Measurements from ENCODE around the gene CD59. TPM values are rescaled to one million over a fixed set of nuclear protein-coding genes. Genes with fewer than 3 reads are reported as not detected.

Gene CD59
- total and polyA plus RNA-seq, 2 of the 13 experiments (the other 11 are each of a cell fraction or from before 2014, with no cell fraction given): 127 to 289 TPM

DNA sequence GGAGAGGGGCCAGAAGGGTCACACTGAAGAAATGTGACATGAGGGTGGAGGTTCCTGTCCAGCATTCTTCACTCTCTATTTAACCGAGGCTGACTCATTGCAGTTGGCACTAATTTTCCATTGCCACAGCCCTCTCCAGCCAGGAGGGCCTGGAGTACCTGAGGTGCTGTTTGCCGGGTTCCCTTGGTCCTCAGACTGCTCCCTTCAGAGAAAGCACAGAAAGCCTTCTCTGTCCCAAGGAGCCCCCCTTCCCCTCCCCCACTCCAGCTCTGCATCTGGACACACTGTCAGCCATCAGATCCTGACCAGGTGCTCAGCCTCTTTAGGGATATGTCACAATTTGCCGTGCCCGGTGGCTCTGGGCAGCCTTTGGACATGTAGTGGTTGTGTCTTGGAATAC lies 32.4 kb downstream of the CD59 start (continued):
- TF ChIP-seq KAT2B (IDR thresholded peaks at IDR 0.05; ENCODE audit: borderline replicate concordance, low read depth, low read length) (no peak), ZNF160 (CRISPR knock-in tag; IDR thresholded peaks at IDR 0.05) (no peak), NFATC3 (CRISPR knock-in tag; IDR thresholded peaks at IDR 0.05) (no peak)

DNA sequence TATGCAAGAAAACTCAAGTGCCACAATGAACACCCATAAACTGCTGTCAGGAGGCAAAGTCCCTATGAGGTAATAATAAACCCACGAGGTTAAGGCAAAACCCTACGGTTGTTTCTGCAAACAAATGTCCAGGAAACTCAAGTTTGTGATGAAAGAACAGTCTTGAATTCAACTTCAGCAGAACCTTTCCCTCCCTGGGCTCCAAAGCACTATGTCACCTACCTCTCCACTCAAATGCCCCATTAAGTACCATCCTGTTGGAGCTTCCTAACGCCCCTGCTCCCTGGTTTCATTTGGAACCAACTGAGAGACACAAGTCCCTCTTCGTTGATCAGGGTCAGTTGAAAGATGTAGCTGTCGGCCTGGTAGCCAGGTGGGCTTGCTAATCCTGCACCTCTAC lies 33.0 kb downstream of the CD59 start:
- no TSS peak for BruUV-seq (replicated peaks)
- no peak overlapping the region for H2AFZ ChIP-seq (ENCODE audit: low read length)
- no peak overlapping the region for H3K9ac ChIP-seq (ENCODE audit: insufficient read depth, low read depth, low read length)
- POLR2A ChIA-PET: interaction anchor here (2.4 to 4.2 kb wide), 2 partner anchors 13 to 33 kb away, joined by 9 to 81 read pairs; partner anchors contain the start of gene CD59
- no peaks in the 10 kb centered on the region for H3K79me2 ChIP-seq (ENCODE audit: insufficient read depth, low read length)
- H4K20me1 ChIP-seq (ENCODE audit: insufficient read depth, low read length): no peaks in the 10 kb centered on the region; the same call in 1 of the 2 replicates
- no peaks in the 10 kb centered on the region for H3K27me3 ChIP-seq (ENCODE audit: control insufficient read depth in 1 of 2, insufficient read depth in 2 of 2, low read length in 2 of 2)
- no peaks in the 10 kb centered on the region; a peak in 1 of 5 replicates for H3K36me3 ChIP-seq (replicated peaks in 1 of 2; ENCODE audit: control insufficient read depth in 1 of 2, insufficient read depth in 2 of 2, low read length in 2 of 2)
- DNase-seq (ENCODE audit: low spot score) (no peak), ATAC-seq (no peak), FAIRE-seq (peak; percentile 77)
- intact Hi-C loops (cut with micrococcal nuclease; ENCODE audit: unreplicated experiment) (no loop called here), in situ Hi-C loops (cut with HindIII; ENCODE audit: extremely low pct_ligation_motif_present, low pct_unique_long_range_greater_than_20kb) (no loop called here)
- peaks cover 83% of the 10 kb centered on the region for H3K4me1 ChIP-seq (ENCODE audit: insufficient read depth, low read length)
- H3K9me3 ChIP-seq (ENCODE audit: low read length): no peaks in the 10 kb centered on the region
- H3K27ac ChIP-seq (ENCODE audit: extremely low read length, insufficient read depth, low read length): peak overlapping the region; percentile 14
- H3K4me2 ChIP-seq (ENCODE audit: low read depth, low read length): peak overlapping the region; percentile 43
- 29% methylated on average over 5 of the region's 5 CpGs for WGBS (ENCODE audit: low lambda C conversion rate)
- CTCF ChIA-PET (ENCODE audit: low intra/inter-chr PET ratio, low total read pairs): no interaction called here
- H3K4me3 ChIP-seq (replicated peaks in 1 of 3; ENCODE audit: insufficient read depth in 1 of 3, low read depth in 2 of 3, low read length in 3 of 3): no peak overlapping the region
- TF ChIP-seq PCBP2 (optimal IDR thresholded peaks at IDR 0.05; ENCODE audit: low read depth, low read length, poor library complexity, severe bottlenecking) (no peak), ATF1 (CRISPR knock-in tag; IDR thresholded peaks at IDR 0.05) (0 out of 2 replicates have a peak, but pooled peaks have one; percentile 15), SNAPC2 (CRISPR knock-in tag; IDR thresholded peaks at IDR 0.05) (no peak), ZNF33A (CRISPR knock-in tag; IDR thresholded peaks at IDR 0.05; ENCODE audit: borderline replicate concordance) (no peak), HNF4A (CRISPR knock-in tag; IDR thresholded peaks at IDR 0.05) (peak; percentile 61; the same call in 1 of the 2 replicates)
- TF ChIP-seq, protein P1, sequence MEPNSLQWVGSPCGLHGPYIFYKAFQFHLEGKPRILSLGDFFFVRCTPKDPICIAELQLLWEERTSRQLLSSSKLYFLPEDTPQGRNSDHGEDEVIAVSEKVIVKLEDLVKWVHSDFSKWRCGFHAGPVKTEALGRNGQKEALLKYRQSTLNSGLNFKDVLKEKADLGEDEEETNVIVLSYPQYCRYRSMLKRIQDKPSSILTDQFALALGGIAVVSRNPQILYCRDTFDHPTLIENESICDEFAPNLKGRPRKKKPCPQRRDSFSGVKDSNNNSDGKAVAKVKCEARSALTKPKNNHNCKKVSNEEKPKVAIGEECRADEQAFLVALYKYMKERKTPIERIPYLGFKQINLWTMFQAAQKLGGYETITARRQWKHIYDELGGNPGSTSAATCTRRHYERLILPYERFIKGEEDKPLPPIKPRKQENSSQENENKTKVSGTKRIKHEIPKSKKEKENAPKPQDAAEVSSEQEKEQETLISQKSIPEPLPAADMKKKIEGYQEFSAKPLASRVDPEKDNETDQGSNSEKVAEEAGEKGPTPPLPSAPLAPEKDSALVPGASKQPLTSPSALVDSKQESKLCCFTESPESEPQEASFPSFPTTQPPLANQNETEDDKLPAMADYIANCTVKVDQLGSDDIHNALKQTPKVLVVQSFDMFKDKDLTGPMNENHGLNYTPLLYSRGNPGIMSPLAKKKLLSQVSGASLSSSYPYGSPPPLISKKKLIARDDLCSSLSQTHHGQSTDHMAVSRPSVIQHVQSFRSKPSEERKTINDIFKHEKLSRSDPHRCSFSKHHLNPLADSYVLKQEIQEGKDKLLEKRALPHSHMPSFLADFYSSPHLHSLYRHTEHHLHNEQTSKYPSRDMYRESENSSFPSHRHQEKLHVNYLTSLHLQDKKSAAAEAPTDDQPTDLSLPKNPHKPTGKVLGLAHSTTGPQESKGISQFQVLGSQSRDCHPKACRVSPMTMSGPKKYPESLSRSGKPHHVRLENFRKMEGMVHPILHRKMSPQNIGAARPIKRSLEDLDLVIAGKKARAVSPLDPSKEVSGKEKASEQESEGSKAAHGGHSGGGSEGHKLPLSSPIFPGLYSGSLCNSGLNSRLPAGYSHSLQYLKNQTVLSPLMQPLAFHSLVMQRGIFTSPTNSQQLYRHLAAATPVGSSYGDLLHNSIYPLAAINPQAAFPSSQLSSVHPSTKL (CRISPR knock-in tag; IDR thresholded peaks at IDR 0.05): peak; percentile 35; the same call in 1 of the 2 replicates
- TF ChIP-seq, protein P2, sequence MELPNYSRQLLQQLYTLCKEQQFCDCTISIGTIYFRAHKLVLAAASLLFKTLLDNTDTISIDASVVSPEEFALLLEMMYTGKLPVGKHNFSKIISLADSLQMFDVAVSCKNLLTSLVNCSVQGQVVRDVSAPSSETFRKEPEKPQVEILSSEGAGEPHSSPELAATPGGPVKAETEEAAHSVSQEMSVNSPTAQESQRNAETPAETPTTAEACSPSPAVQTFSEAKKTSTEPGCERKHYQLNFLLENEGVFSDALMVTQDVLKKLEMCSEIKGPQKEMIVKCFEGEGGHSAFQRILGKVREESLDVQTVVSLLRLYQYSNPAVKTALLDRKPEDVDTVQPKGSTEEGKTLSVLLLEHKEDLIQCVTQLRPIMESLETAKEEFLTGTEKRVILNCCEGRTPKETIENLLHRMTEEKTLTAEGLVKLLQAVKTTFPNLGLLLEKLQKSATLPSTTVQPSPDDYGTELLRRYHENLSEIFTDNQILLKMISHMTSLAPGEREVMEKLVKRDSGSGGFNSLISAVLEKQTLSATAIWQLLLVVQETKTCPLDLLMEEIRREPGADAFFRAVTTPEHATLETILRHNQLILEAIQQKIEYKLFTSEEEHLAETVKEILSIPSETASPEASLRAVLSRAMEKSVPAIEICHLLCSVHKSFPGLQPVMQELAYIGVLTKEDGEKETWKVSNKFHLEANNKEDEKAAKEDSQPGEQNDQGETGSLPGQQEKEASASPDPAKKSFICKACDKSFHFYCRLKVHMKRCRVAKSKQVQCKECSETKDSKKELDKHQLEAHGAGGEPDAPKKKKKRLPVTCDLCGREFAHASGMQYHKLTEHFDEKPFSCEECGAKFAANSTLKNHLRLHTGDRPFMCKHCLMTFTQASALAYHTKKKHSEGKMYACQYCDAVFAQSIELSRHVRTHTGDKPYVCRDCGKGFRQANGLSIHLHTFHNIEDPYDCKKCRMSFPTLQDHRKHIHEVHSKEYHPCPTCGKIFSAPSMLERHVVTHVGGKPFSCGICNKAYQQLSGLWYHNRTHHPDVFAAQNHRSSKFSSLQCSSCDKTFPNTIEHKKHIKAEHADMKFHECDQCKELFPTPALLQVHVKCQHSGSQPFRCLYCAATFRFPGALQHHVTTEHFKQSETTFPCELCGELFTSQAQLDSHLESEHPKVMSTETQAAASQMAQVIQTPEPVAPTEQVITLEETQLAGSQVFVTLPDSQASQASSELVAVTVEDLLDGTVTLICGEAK (IDR thresholded peaks at IDR 0.05): no peak
- TF ChIP-seq, protein P2 (CRISPR knock-in tag; IDR thresholded peaks at IDR 0.05): no peak

Data from HepG2 (cell line).